ENCODE measurements around the gene CFC1.
"Not testable (repeated sequence)": the region's sequence is repeated elsewhere in the genome, so short reads cannot be mapped to it uniquely, and the experiment has no call there.

DNA sequence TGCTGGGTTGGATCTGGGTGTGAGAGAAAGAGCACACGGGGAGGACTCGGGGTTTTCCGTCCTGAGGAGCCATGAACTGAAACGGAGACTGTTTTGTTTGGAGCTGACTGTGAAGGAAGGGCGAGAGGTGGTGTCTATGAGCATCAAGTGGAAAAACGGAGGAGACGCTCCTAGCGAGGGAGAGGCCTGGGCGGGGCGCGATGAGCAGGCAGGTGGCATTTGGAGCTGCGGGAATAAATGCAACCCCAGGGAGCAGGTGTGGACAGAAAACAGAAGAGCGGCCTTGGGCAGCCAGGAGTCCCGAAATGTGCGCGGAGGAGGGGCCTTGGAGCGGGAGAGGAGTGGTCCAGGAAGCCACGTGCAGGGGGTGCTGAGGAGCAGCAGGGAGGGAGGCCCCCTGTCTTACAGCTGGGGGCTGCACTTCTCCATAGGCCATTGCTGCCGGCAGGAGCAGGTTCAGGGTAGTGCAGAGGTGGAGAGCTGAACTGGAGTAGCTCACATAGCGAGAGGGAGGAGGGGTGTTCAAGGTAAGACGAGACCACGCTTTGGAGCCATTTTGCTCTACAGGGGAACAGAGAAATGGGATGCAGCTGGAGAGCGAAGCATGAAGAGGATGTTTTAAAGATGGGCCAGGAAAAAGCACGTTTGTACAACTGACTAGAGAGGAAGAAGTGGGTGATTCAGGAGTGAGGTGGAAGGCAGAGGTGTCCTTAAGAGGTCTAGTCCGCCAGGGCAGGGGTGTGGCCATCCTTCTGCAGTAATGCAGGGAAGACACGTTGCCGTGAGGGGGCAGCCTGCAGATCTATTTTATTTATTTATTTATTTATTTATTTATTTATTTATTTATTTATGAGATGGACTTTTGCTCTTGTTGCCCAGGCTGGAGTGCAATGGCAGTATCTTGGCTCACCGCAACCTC, 9.9 kb upstream of the CFC1 start:
- not testable (repeated sequence) for TF ChIP-seq POLR2A, POLR2AphosphoS5 (IDR thresholded peaks at IDR 0.05; ENCODE audit: low read depth, low read length)

Data from GM12892 (cell line).